Stimulated activated CD4-positive, alpha-beta T cell treated with anti-CD3 and anti-CD28 coated beads, Interleukin-4, amount 100 ng/mL, for 1 hour (primary cell): Measurements from ENCODE around the gene KRI1.

Experiments used
- DNase-seq: peaks from one replicate; pipeline ENCODE4 v3.0.0-alpha.2; 2020

KRI1 gene

GRCh38 chr19:10565567-10566407 lies at the start of gene KRI1:
Gene KRI1 (minus strand): TSS chr19:10566010. CDS start chr19:10565999, 11 bp downstream.
- peak; percentile 97 for DNase-seq

GRCh38 chr19:10612499-10613119 lies 46.8 kb upstream of the KRI1 start:
- no peak for DNase-seq

DNA sequence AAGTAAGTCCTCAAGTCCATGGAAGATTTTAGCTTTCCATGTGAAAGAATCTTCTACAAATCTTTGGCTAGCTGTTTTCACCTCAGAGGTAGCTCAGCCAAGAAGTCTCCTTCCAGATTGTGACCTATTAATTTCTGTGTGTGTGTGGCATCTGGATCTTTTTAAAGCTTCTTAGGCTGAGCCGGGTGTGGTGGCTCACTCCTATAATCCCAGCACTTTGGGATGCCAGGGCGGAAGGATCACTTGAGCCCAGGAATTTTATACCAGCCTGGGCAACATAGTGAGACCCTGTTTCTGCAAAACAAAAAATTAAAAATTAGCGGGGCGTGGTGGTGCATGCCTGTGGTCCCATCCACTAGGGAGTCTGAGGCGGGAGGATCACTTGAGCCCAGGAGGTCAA lies 46.1 kb upstream of the KRI1 start:
- DNase-seq = no peak

DNA sequence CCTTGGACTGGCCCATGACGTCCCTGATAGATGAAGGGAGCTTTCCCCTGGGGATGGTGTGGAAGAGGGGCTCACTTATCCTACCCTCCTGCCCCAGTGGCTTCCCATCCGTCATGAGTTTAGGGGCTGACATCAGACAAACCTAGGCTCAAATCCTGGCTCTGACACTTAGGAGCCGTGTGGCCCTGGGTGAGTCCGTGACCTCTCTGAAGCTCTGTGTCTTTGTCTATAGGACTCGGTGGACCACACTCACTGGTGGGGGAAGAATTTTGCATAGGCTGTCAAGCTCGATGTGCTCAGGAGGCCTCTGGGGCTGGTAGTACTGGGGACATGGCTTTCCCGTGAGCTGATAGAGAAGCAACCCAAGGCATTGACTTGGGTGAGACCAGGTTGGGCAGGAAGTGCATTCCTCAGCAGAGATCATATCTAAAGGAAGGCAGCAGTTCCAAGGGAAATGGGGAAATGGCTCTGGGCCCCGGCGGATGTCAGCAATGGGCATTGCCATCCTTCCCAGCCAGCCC lies 38.7 kb upstream of the KRI1 start:
- peak; percentile 7 for DNase-seq

GRCh38 chr19:10603873-10604459 lies 38.2 kb upstream of the KRI1 start:
- peak; percentile 16 for DNase-seq

DNA sequence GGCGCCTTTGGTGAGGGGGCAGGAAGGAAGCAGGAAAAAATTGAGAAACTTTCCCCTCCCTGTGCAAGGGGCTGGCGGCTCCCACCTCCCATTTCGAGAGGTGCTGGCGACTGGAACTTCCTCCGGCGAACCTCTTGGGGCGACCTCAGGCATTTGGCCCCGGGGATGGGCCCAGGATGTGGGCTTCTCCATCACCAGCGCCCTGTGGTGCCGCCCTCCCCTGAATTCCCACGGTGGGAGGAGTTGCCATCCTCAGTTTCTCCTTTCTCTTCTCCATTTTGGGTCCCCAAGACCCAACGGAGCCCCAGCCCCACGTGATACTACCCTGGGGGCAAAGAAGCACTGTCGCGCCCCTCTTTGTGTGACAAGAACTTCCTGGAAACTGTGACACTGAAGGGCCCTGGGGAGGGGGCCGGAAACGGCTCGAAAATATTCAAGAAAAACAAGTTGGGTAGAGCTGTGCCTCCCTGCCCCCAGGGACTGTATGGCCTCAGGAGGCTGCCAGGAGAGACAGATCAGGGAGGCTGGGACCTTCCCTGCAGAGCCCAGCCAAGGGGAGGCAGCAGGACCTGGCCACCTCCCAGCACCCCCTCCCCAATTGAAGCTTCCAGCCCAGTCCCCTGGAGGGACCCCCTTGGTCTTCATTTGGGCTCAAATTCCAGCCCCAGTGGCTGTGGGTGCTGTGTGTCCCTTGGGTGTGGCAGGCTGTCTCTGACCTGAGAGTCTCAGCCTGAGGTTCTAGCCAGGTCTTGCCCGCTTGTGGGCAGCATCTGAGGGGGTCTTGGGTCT lies 37.5 kb upstream of the KRI1 start:
- DNase-seq = peak; percentile 67

- peak; percentile 90 for DNase-seq
Measured at GRCh38 chr19:10602330-10603083, 36.7 kb upstream of the KRI1 start.

DNA sequence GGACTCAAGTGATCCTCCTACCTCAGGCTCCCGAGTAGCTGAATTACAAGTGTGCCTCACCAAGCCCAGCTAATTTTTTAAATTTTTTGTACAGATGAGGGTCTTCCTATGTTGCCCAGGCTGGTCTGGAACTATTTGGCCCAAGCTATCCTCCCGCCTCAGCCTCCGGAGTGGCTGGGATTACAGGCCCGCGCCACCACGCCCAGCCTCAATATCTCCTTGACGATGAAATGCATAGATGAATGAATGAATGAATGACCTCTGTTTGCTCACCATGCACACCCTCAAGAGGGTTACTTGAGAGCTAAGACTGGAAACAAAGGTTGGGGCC lies 36.2 kb upstream of the KRI1 start:
- no peak for DNase-seq

DNA sequence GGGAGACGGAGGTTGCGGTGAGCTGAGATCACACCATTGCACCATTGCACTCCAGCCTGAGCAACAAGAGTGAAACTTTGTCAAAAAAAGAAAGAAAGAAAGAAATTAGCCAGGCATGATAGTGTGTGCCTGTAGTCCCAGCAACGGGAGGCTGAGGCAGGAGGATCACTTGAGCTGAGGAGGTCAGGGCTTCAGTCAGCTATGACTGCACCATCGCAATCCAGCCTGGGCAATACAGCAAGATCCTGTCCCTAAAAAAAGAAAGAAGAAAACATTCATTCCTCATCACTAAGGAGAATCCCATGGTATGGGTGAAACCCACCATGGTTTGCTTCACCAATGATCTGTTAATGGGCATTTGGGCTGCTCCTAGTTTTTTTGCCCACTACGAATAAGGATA lies 34.3 kb upstream of the KRI1 start:
- no peak for DNase-seq

- DNase-seq = no peak
Measured at GRCh38 chr19:10593820-10594637, 28.2 kb upstream of the KRI1 start.

DNA sequence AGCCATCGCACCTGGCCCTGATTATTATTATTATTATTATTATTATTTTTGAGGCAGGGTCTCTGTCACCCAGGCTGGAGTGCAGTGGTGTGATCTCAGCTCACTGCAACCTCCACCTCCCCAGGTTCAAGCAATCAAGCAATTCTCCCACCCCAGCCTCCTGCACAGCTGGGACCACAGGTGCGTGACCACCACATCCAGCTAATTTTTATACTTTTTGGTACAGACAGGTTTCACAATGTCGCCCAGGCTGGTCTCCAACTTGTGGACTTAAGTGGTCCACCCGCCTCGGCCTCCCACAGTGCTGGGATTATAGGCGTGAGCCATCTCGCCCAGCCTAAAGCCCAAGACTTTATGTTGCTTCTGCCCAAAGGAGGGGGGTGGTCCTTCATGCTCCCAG lies 27.3 kb upstream of the KRI1 start:
- no peak for DNase-seq

- DNase-seq = no peak
Measured at GRCh38 chr19:10587839-10588150, 22.0 kb upstream of the KRI1 start.

- no peak for DNase-seq
Measured at GRCh38 chr19:10587022-10587838, 21.4 kb upstream of the KRI1 start, which contains the start of gene AP1M2. Gene AP1M2 (minus strand): TSS chr19:10587312. CDS start chr19:10587231, 81 bp downstream.

GRCh38 chr19:10586396-10586795 lies 20.6 kb upstream of the KRI1 start:
- no peak for DNase-seq

- no peak for DNase-seq
Measured at GRCh38 chr19:10583036-10583776, 17.4 kb upstream of the KRI1 start.

DNA sequence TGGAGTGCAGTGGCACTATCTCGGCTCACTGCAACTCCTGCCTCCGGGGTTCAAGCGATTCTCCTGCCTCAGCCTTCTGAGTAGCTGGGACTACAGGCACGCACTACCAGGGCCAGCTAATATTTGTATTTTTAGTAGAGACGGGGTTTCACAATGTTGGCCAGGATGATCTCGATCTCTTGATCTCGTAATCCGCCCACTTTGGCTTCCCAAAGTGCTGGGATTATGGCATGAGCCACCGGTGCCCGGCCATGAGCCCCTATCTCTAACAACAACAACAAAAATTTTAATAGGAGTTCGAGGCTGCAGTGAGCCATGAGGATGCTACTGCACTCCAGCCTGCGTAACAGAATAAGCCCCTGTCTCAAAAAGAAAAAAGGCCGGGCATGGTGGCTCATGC lies 16.3 kb upstream of the KRI1 start:
- no peak for DNase-seq

DNA sequence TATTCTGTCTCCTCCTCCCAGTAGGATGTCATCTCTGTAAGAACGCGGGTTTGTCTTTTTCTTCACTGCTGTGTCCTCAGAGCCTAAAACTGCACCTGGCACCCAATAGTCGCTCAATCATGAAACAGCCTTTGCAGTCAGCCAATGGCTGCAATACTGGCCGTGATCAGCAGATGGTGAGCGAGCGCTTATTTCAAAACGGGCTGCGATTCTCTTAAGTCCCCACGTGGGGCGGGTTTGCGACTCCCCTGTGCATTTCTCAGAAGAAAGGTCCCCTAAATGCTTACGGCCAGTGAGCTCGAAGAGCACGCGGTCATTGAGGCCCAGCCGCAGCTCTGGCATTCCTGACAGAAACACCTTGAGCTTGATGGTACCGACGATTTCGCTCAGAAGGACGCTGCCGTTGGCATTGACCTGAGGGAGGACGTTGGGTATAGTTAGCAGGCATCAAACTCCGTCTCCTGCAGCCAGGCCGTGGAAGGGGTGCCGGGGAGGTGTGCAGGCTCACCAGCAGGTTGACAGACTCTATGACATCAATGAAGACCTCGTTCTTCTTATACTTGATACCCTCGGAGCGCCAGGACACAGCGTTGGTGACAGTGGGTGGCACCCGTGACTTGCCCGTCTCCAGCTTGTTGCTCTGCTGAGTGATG lies 15.3 kb upstream of the KRI1 start:
- peak; percentile 93 for DNase-seq

DNA sequence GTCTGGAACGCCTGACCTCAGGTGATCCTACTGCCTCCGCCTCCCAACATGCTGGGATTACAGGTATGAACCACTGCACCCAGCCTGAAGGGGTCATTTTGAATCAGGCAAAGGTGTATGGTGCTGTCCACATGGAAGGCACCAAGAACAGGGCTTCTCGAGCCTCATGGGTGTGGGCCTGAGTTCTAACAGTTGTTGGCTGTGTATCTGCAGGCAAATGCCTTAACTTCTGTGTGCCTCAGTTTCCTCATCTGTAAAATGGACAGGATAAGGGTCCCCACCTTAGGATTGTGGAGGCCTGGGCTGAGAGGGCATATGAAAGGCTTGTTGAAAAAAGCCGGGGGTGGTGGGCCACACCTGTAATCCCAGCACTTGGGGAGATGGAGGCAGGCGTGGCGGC lies 12.1 kb upstream of the KRI1 start:
- DNase-seq = no peak

DNA sequence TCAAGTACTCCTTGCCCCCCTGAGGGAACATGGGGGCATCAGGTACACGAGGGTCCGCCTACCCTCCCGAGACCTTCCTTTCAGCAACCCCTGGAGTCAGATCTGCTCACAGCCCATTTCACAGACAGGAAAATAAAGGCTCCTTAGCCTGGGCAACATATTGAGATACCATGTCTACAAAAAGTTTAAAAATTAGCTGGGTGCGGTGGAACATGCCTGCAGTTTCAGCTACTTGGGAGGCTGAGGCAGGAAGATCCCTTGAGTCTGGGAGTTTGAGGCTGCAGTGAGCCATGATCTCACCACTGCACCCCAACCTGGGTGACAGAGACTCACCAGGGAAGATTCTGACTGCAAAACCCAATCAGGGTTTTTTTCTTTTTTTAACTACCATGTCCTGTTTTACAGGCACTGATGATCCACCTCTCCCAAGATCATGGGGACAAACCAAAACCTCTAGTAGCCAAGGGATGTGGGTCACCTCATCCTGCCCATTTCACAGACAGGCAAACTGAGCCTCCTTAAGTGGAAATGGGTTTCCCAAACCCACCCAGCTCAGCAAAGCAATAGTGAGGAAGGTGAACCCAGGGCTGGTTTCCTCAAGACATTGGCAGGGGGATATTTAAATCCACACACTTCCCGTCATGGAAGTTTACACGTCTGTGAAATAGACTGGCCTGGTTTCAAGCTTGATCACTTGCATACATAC lies 9.4 kb upstream of the KRI1 start:
- DNase-seq = no peak
